Muscle layer of duodenum (tissue), 2 donors: Measurements from ENCODE around the gene HDGF.

ENCODE experiments used
- H3K27ac ChIP-seq: one replicate; pipeline ENCODE4 v1.7.0; 2013; ENCODE audit warnings: mild to moderate bottlenecking, low read length
- H3K27me3 ChIP-seq: one replicate; pipeline ENCODE4 v1.7.0; 2013; ENCODE audit warnings: low read depth, mild to moderate bottlenecking, control low read depth, low read length
- H3K36me3 ChIP-seq, 2 donors: one replicate each; pipeline ENCODE4 v1.7.0; 2013; ENCODE audit warnings: low read length in 2 of 2, control low read depth in 1 of 2, mild to moderate bottlenecking in 1 of 2; ENCODE audit not compliant: insufficient read depth in 2 of 2, control insufficient read depth in 1 of 2
- H3K4me1 ChIP-seq, 2 donors: one replicate each; pipeline ENCODE4 v1.7.0; 2013; ENCODE audit warnings: low read length in 2 of 2, mild to moderate bottlenecking in 2 of 2, control low read depth in 1 of 2, moderate library complexity in 1 of 2; ENCODE audit not compliant: insufficient read depth in 2 of 2, control insufficient read depth in 1 of 2
- H3K4me3 ChIP-seq, 2 donors: one replicate each; pipeline ENCODE4 v1.7.0; 2013; ENCODE audit warnings: low read length in 2 of 2, low read depth in 1 of 2, mild to moderate bottlenecking in 1 of 2
- H3K9me3 ChIP-seq, 2 donors: one replicate each; pipeline ENCODE4 v1.7.0; 2013; ENCODE audit warnings: low read length in 2 of 2, control low read depth in 1 of 2, mild to moderate bottlenecking in 1 of 2; ENCODE audit not compliant: control insufficient read depth in 1 of 2
- donor health status: healthy.

Gene HDGF

DNA sequence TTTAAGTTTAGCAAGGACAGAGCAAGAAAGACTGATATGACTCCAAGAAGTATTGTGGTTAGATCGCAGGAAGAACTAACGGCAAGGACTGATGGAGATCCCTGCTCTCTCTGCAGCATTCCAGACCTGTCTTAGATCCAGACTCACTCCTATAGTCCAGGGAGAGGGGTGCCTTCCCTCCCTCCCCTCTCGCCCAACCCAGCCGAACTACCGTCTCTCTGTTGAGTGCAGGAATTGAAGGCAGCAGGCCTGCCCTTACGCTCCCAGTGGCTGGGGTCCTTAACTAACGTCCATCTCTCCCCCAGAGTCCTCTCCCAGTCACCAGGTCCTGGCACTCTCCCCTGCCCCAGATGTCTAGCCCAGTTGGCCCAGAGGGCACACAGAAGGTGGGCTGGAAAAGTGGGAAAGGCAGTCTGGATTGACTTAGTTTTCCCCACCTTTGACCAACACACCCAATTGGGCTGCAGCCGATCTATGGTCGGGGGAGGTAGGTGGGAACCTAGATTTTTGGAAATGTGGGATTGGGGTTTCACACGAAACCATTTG, 47.2 kb downstream of the HDGF start:
- peak overlapping the region in 1 of 2 donors; percentile 62 for H3K4me3 ChIP-seq
- no peak overlapping the region for H3K27ac ChIP-seq
- peaks cover under 1 to 52% of the 10 kb centered on the region in 2 donors for H3K4me1 ChIP-seq
- peaks cover 22% of the 10 kb centered on the region for H3K27me3 ChIP-seq
- H3K9me3 ChIP-seq: no peaks in the 10 kb centered on the region
- H3K36me3 ChIP-seq: peaks cover 0 to 5% of the 10 kb centered on the region in 2 donors

DNA sequence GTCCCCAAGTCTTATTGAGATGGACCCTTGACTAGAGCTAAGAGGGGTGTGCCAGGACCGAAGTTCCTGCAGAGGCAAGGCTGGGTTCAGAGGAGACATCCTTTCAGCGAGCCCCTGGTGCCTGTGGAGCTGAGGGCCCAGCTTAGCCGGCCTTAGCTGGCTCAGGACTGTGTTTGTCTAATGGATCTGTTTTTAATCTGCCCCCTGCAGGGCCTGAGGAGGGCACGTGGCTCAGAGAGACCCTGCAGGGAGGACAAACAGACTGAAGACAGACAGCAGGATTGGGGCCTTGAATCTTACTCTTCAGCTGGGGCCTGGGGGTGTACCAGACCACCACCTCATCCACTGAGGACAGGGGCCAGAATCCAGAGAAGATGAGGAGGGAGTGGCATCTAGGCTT, 47.7 kb downstream of the HDGF start:
- no peak overlapping the region for H3K4me3 ChIP-seq
- no peak overlapping the region for H3K27ac ChIP-seq
- H3K36me3 ChIP-seq: peaks cover 0 to 5% of the 10 kb centered on the region in 2 donors
- H3K9me3 ChIP-seq: no peaks in the 10 kb centered on the region
- peaks cover 0 to 50% of the 10 kb centered on the region in 2 donors for H3K4me1 ChIP-seq
- peaks cover 22% of the 10 kb centered on the region for H3K27me3 ChIP-seq

DNA sequence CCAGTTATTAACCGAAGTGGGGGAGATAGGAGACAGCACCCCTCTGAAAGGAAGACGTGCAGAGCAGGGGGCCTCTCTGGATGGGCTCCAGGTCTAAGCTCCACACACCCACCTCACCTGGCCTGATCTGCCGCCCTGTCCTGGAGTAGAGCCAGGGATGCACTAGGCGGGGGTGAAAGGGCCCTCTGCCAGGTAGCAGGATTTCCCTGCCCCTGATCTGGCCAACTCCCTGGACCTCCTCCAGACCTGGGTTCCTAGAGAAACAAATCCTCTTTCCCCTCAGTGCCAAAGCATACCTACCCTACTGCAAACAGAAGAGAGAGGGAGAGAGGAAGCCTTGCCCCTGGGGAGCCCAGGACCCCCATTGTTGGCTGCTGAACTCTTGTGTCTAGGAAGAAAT, 48.1 kb downstream of the HDGF start:
- peaks cover 0 to 5% of the 10 kb centered on the region in 2 donors for H3K36me3 ChIP-seq
- H3K9me3 ChIP-seq: no peaks in the 10 kb centered on the region
- no peak overlapping the region for H3K27ac ChIP-seq

DNA sequence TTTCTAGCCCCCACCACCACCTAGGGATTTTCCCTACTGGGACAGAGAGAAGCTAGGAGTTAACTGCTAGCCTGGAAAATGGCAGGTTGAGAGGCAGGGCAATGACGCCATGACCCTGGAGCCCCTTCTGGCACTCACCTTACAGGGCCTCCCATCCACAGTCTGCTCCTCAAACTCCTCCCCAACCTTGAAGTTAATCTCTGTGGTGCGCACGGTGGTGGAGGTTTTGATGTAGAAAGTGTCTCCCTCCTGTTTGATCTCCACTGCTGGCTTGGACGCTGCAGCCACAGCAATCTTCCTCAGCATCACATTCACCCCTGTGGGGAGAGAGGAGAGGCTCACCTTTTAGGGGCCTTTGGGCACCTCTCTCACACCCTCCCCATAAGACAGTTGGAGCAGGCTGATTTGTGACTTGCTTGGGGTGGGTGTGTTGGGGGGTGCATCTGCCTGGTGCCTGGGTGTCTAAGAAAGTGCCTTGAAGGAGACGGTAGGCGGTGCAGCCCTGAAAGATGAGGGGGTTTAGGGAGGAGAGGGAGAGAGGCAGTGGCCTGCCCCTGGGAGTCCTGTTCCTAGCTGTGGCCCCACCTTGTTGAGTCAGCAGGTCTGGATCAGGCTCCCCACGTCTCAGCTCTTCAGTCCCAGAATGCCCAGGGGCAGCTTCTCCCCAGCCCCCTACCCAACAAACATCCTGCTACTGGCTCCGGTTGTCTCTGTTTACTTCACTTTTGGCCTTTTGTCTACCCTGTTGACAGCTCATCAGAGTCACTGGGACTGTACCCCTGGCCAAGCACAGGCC, 50.5 kb downstream of the HDGF start:
- H3K4me3 ChIP-seq: no peak overlapping the region
- H3K9me3 ChIP-seq: no peaks in the 10 kb centered on the region
- no peak overlapping the region for H3K27ac ChIP-seq
- H3K36me3 ChIP-seq: peaks cover 0 to 5% of the 10 kb centered on the region in 2 donors
- H3K4me1 ChIP-seq: peaks cover 0 to 26% of the 10 kb centered on the region in 2 donors
- H3K27me3 ChIP-seq: peaks cover 22% of the 10 kb centered on the region

More for the DNA sequence above, 48.1 kb downstream of the HDGF start:
- Histone ChIP-seq H3K4me1 (peaks cover 0 to 49% of the 10 kb centered on the region in 2 donors), H3K27me3 (peaks cover 22% of the 10 kb centered on the region), H3K4me3 (no peak overlapping the region)

DNA sequence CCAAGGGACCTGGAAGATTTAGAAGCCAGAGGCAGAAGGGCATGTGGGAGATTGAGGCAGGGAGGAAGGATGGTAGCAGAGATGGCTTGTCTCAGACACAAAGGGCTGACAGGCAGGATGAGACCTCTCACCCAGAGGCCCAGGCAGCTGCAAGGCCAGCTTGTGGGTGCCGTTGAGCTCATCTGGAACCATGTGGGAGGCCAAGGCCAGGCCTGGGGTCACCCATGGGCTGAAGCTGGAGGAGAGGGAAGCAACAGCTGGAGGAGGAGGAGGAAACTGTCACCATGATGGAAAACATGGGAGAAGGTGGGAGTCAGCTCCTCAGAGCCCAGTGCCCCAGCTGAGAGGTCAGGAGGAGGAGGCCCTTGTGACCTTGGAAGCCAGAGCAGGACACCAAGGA, 52.5 kb downstream of the HDGF start:
- H3K27ac ChIP-seq: no peak overlapping the region
- H3K36me3 ChIP-seq: peaks cover 0 to 5% of the 10 kb centered on the region in 2 donors
- H3K9me3 ChIP-seq: no peaks in the 10 kb centered on the region
- peaks cover 0 to 7% of the 10 kb centered on the region in 2 donors for H3K4me1 ChIP-seq
- H3K27me3 ChIP-seq: peaks cover 10% of the 10 kb centered on the region
- no peak overlapping the region for H3K4me3 ChIP-seq

DNA sequence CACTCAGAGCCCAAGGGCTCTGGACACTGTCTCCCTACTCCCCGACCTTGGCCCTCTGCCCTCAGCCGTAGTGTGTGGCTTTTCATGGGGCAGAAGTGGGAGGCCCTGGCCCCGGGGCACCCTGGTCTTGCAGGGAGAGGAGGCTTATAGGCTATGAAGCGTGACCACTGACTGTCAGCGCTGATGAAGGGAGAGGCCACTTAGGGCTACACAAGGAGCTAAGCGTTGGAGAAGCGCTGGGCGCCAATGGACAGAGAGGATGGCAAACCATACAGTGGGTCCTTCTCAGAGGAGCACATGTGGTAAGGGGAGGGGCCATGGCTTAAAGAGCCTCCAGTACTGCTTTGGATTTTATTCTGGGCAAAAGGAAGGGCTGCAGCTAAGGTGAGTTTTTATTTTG, 54.0 kb downstream of the HDGF start:
- H3K36me3 ChIP-seq: peaks cover 0 to 5% of the 10 kb centered on the region in 2 donors
- H3K4me1 ChIP-seq: peaks cover 0 to 7% of the 10 kb centered on the region in 2 donors
- H3K27ac ChIP-seq: no peak overlapping the region
- H3K9me3 ChIP-seq: no peaks in the 10 kb centered on the region
- H3K4me3 ChIP-seq: no peak overlapping the region
- H3K27me3 ChIP-seq: no peaks in the 10 kb centered on the region

DNA sequence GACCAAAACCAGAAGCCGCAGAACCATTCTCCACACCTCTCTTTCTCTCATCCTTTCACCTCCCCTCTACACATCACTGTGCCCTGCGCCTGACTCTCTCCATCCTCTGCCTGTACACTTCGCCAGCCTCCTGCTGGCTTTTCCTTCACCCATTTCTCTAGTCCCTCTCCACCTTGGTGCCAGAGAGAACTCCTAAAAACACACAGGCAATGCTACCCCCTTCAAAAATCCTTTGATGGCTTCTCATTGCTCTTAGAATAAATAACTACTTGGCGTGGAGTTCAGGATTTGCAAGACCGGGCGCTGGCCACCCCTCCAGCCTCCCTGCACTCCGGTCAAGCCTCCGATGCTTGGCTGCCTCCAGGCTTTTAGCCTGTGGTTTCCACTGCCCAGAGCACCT, 54.7 kb downstream of the HDGF start:
- Histone ChIP-seq H3K4me1 (peaks cover 0 to 10% of the 10 kb centered on the region in 2 donors), H3K4me3 (no peak overlapping the region), H3K27ac (no peak overlapping the region), H3K27me3 (no peaks in the 10 kb centered on the region), H3K36me3 (peaks cover 0 to 5% of the 10 kb centered on the region in 2 donors), H3K9me3 (no peaks in the 10 kb centered on the region)

DNA sequence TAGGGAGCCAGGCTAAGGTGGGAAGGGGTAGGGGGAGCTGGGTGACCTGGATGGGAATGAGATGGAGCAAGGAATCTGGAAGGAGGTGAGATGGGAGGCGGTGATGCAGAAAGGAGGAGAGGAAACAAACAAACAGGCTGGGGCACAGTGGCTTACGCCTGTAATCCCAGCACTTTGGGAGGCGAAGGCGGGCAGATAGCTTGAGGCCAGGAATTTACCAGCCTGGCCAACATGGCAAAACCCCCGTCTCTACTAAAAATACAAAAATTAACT, 56.8 kb downstream of the HDGF start:
- H3K27me3 ChIP-seq: peaks cover 8% of the 10 kb centered on the region
- no peak overlapping the region for H3K27ac ChIP-seq
- H3K4me1 ChIP-seq: peaks cover 0 to 16% of the 10 kb centered on the region in 2 donors
- H3K9me3 ChIP-seq: no peaks in the 10 kb centered on the region
- no peaks in the 10 kb centered on the region for H3K36me3 ChIP-seq
- no peak overlapping the region for H3K4me3 ChIP-seq

DNA sequence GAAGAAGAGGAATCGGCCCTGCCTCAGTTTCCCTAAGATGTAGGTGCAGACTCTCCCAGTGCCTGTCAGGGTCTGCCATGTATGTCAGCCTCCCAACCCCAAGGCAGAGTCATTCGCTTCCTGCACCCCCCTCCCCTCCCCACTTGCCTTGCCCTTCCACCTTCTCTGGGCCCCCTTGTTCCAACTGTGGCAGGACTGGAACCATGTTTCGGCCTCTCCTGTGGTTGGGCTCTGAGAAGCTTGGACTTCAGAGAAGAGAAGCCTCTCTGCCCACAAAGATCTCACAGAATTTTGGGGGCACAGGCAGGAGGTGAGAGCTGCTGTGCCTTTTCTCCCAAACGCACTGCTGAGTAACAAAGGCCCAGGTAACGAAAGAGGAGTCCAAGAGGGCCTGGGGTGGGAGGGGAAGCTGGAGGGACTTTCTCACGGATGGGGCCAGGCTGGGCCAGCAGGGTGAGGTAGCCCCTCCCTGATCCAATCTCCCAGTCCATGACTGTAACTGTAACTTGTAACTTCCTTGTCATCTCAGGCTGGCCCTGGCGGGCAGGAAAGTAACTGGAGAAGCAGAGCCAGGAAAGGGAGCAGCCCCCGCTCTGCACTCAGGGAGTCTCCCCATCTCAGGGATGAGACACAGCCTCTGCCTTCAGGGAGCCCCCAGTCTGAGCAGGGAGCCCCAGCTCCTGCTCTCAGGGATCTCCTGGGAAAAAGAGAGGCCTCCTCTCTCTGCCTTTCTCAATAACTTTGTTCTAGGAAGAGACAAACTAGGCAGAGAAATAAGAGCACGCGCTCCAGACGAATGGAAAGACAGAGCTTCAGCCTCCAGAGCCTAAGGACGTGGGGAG, 57.4 kb downstream of the HDGF start:
- no peak overlapping the region for H3K4me3 ChIP-seq
- no peaks in the 10 kb centered on the region for H3K36me3 ChIP-seq
- no peak overlapping the region for H3K27ac ChIP-seq
- no peaks in the 10 kb centered on the region for H3K9me3 ChIP-seq
- H3K4me1 ChIP-seq: peaks cover 0 to 21% of the 10 kb centered on the region in 2 donors
- peaks cover 8% of the 10 kb centered on the region for H3K27me3 ChIP-seq

DNA sequence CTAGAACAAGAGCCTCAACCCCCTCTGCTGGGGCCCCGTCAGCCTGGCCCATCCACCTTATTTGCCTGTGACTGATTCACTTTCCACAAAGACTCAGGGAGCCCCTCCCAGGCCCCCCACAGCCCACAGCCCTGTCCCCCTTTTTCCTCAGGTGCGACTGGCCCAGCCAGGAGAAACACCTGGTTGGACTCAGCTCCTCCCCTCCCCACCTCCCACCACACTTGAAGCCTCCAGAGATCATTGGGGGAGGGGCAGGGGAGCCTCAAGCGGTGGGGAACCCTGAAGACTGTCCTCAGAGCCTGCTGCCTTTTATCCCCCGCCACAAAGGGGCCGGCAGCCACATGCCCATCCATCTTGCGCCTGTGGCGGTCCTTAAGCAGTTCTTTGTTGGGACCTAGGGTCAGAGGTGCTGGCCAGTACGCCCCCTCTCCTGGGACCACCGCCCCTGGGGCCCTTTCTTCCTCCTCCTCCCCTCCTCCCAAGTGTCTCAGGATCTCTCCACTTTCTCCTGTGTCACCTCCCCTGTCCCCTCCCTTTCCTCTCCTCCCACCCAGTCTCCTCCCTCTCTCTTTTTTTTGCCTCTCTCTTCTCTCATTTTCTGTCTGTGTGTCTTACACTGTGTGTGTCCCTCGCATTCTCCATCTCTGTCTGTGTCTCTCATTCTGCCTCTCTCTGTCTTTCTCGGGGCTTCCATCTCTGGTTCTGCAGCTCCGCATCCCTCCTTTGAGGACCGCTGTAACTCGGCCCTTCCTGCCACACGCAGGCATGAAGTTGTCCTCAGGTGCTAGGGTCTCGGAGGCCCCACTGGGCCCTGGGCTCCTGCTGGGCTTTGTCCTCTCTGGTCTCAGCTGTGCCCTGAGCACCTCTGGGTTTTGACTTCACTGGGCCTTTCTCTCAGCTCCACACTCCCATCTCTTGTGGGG, 58.3 kb downstream of the HDGF start:
- Histone ChIP-seq H3K9me3 (no peaks in the 10 kb centered on the region), H3K4me3 (no peak overlapping the region), H3K27me3 (peaks cover 8% of the 10 kb centered on the region), H3K36me3 (no peaks in the 10 kb centered on the region), H3K4me1 (peaks cover 0 to 22% of the 10 kb centered on the region in 2 donors), H3K27ac (no peak overlapping the region)
